DND-41 (cell line): ENCODE results near the gene ESR2.

Experiments used
- EZH2 ChIP-seq: IDR thresholded peaks from 3 replicates; pipeline ENCODE4 v1.6.1; 2012; ENCODE audit warnings: borderline replicate concordance, low read depth, mild to moderate bottlenecking, moderate library complexity, low read length, inconsistent platforms; ENCODE audit not compliant: severe bottlenecking
- TF ChIP-seq, protein P1 (sequence below): IDR thresholded peaks from 2 replicates; pipeline ENCODE4 v1.5.1; 2012; ENCODE audit warnings: borderline replicate concordance, low read length, moderate library complexity, mild to moderate bottlenecking; ENCODE audit not compliant: poor library complexity, severe bottlenecking; ENCODE audit errors: extremely low read depth

DNA sequence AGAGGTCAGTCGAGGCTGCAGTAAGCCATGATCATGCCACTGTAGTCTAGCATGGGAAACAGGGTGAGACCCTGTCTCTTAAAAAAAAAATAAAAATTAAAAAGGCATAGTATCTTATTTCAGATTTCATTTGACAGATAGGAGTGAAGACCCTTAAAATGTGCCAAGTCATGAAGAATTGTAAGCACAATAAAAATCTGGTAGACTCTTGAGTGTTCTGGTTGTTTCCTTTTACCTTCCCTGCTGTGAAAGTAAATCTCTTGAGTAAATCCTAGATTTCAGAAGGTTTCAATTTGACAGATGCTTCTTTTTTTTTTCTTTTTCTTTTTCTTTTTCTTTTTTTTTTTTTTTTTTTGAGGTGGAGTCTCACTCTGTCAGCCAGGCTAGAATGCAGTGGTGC lies 109.0 kb downstream of the ESR2 start:
- TF ChIP-seq, protein P1, sequence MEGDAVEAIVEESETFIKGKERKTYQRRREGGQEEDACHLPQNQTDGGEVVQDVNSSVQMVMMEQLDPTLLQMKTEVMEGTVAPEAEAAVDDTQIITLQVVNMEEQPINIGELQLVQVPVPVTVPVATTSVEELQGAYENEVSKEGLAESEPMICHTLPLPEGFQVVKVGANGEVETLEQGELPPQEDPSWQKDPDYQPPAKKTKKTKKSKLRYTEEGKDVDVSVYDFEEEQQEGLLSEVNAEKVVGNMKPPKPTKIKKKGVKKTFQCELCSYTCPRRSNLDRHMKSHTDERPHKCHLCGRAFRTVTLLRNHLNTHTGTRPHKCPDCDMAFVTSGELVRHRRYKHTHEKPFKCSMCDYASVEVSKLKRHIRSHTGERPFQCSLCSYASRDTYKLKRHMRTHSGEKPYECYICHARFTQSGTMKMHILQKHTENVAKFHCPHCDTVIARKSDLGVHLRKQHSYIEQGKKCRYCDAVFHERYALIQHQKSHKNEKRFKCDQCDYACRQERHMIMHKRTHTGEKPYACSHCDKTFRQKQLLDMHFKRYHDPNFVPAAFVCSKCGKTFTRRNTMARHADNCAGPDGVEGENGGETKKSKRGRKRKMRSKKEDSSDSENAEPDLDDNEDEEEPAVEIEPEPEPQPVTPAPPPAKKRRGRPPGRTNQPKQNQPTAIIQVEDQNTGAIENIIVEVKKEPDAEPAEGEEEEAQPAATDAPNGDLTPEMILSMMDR, result no peak
- TF ChIP-seq EZH2, result no peak
